H1 (cell line): ENCODE data around the gene DISC1. TPM values are rescaled to one million over a fixed set of nuclear protein-coding genes. Genes with fewer than 3 reads are reported as not detected.

Source experiments
- CTCF ChIA-PET: fragments of 300-600 bp; sonication (Branson Sonifier 250); formaldehyde crosslinking; loops from one replicate; lab custom pipeline; 2021; ENCODE audit not compliant: partially characterized antibody; lab: Charles Lee
- POLR2A ChIA-PET: fragments of 300-600 bp; sonication (Branson Sonifier 250); formaldehyde crosslinking; loops from one replicate; lab custom pipeline; 2021; ENCODE audit warnings: inconsistent platforms; ENCODE audit not compliant: partially characterized antibody; lab: Charles Lee
- DNase-seq, 2 experiments: peaks; one replicate each; pipeline versions ENCODE4 v3.0.0 to v3.0.0-alpha.2; 2010 to 2022; ENCODE audit warnings: low spot score in 2 of 2, low read depth in 1 of 2, mixed read lengths in 1 of 2
- FAIRE-seq: peaks from 2 replicates; lab custom pipeline; 2011; peaks lifted over from hg19 to GRCh38; lab: Jason Lieb, UNC
- H2AFZ ChIP-seq: 2 replicates; pipeline ENCODE4 v1.8.1; 2012; ENCODE audit warnings: low read length, inconsistent platforms
- H2AK5ac ChIP-seq: 2 replicates; pipeline ENCODE4 v1.6.1; 2013; ENCODE audit warnings: low read depth, low read length
- H2BK120ac ChIP-seq: replicated peaks from 2 replicates; pipeline ENCODE3; 2013; ENCODE audit warnings: low read depth, low read length, inconsistent platforms
- H2BK12ac ChIP-seq: 2 replicates; pipeline ENCODE4 v1.6.1; 2013; ENCODE audit warnings: low read depth, low read length
- H2BK15ac ChIP-seq: 2 replicates; pipeline ENCODE4 v1.6.1; 2013; ENCODE audit warnings: low read length
- H2BK20ac ChIP-seq: 2 replicates; pipeline ENCODE4 v1.6.1; 2013; ENCODE audit warnings: low read length
- H2BK5ac ChIP-seq: 2 replicates; pipeline ENCODE4 v1.6.1; 2013; ENCODE audit warnings: low read depth, low read length
- H3K14ac ChIP-seq: 2 replicates; pipeline ENCODE4 v1.6.1; 2013; ENCODE audit warnings: inconsistent platforms; ENCODE audit not compliant: insufficient read length
- H3K18ac ChIP-seq: 2 replicates; pipeline ENCODE4 v1.6.1; 2013; ENCODE audit warnings: low read length; ENCODE audit errors: extremely low read depth
- H3K23ac ChIP-seq: 2 replicates; pipeline ENCODE4 v1.6.1; 2013; ENCODE audit warnings: inconsistent platforms; ENCODE audit not compliant: insufficient read length
- H3K23me2 ChIP-seq: 2 replicates; pipeline ENCODE4 v1.6.1; 2013; ENCODE audit warnings: low read depth, low read length
- H3K27ac ChIP-seq: 2 replicates; pipeline ENCODE4 v1.6.1; 2011; ENCODE audit warnings: low read depth, low read length, inconsistent platforms
- H3K27me3 ChIP-seq, 4 experiments: replicated peaks in 1 of 4; 1 replicate in 1 of 4; 2 replicates in 3 of 4; pipeline versions ENCODE4 v1.6.1 to v1.8.1; 2011 to 2013; ENCODE audit warnings: low read length in 3 of 4, mild to moderate bottlenecking in 3 of 4, inconsistent platforms in 2 of 4, mixed read lengths in 2 of 4, moderate library complexity in 1 of 4; ENCODE audit not compliant: control insufficient read depth in 3 of 4, insufficient read depth in 3 of 4; ENCODE audit errors: extremely low read depth in 1 of 4
- H3K36me3 ChIP-seq, 4 experiments: 2 replicates each; pipeline versions ENCODE4 v1.6.1 to v1.8.1; 2011 to 2013; ENCODE audit warnings: mild to moderate bottlenecking in 4 of 4, low read length in 3 of 4, moderate library complexity in 2 of 4, control low read depth in 1 of 4, inconsistent platforms in 1 of 4; ENCODE audit not compliant: insufficient read depth in 4 of 4, control insufficient read depth in 2 of 4
- H3K4ac ChIP-seq: replicated peaks from 2 replicates; pipeline ENCODE3; 2013; ENCODE audit warnings: low read length, low read depth, mixed read lengths, inconsistent platforms; ENCODE audit not compliant: insufficient read length
- H3K4me1 ChIP-seq, 4 experiments: replicated peaks in 1 of 4; 1 replicate in 1 of 4; 2 replicates in 3 of 4; pipeline versions ENCODE4 v1.6.1 to v1.8.1; 2011 to 2013; ENCODE audit warnings: low read length in 3 of 4, inconsistent platforms in 2 of 4, mixed read lengths in 1 of 4; ENCODE audit not compliant: insufficient read depth in 4 of 4, control insufficient read depth in 3 of 4
- H3K4me2 ChIP-seq, 2 experiments: 2 replicates each; pipeline versions ENCODE4 v1.6.1 to v1.8.1; 2011 to 2013; ENCODE audit warnings: low read depth in 2 of 2, low read length in 2 of 2, control low read depth in 1 of 2, inconsistent platforms in 1 of 2, mild to moderate bottlenecking in 1 of 2; ENCODE audit not compliant: insufficient read depth in 1 of 2
- H3K4me3 ChIP-seq, 4 experiments: fragments of 200-600, 300-600 bp in 1 of 4; sonication (generic), shearing (Covaris generic), sonication (Bioruptor Twin) in 1 of 4; 2 replicates each; pipeline versions ENCODE4 v1.5.1 to v1.8.1; 2011 to 2016; ENCODE audit warnings: low read length in 4 of 4, low read depth in 3 of 4, control low read depth in 2 of 4, inconsistent platforms in 2 of 4, mild to moderate bottlenecking in 2 of 4, mixed read lengths in 1 of 4, moderate library complexity in 1 of 4; ENCODE audit not compliant: insufficient read depth in 2 of 4; ENCODE audit errors: extremely low read depth in 1 of 4
- H3K56ac ChIP-seq: replicated peaks from 2 replicates; pipeline ENCODE3; 2013; ENCODE audit warnings: low read depth, mild to moderate bottlenecking, mixed read lengths, low read length, inconsistent platforms; ENCODE audit not compliant: insufficient read length
- H3K79me1 ChIP-seq: 2 replicates; pipeline ENCODE4 v1.6.1; 2013; ENCODE audit warnings: low read depth, low read length, control low read depth
- H3K79me2 ChIP-seq, 2 experiments: 2 replicates each; pipeline versions ENCODE4 v1.6.1 to v1.8.1; 2012 to 2013; ENCODE audit warnings: low read length in 2 of 2, mild to moderate bottlenecking in 2 of 2, inconsistent platforms in 1 of 2; ENCODE audit not compliant: insufficient read depth in 2 of 2, control insufficient read depth in 1 of 2
- H3K9ac ChIP-seq, 4 experiments: replicated peaks in 1 of 4; 1 replicate in 1 of 4; 2 replicates in 3 of 4; pipeline versions ENCODE4 v1.6.1 to v1.8.1; 2011 to 2013; ENCODE audit warnings: low read depth in 3 of 4, low read length in 3 of 4, control low read depth in 2 of 4, mild to moderate bottlenecking in 2 of 4, moderate library complexity in 2 of 4, inconsistent platforms in 1 of 4; ENCODE audit errors: extremely low read depth in 1 of 4
- H3K9me3 ChIP-seq, 2 experiments: 2 replicates each; pipeline versions ENCODE4 v1.6.1 to v1.8.1; 2012 to 2013; ENCODE audit warnings: mild to moderate bottlenecking in 2 of 2, moderate library complexity in 2 of 2, control low read depth in 1 of 2, inconsistent platforms in 1 of 2, low read depth in 1 of 2, low read length in 1 of 2, mixed read lengths in 1 of 2; ENCODE audit not compliant: insufficient read depth in 2 of 2
- H4K20me1 ChIP-seq, 2 experiments: replicated peaks in 1 of 2; 2 replicates each; pipeline versions ENCODE3 to v1.8.1; 2011 to 2013; ENCODE audit warnings: inconsistent platforms in 2 of 2, low read length in 2 of 2, mild to moderate bottlenecking in 1 of 2; ENCODE audit not compliant: insufficient read depth in 2 of 2, control insufficient read depth in 1 of 2
- H4K5ac ChIP-seq: 2 replicates; pipeline ENCODE4 v1.6.1; 2013; ENCODE audit warnings: low read length, low read depth, mixed read lengths, inconsistent platforms; ENCODE audit not compliant: insufficient read length
- H4K8ac ChIP-seq: 2 replicates; pipeline ENCODE4 v1.8.0; 2013; ENCODE audit warnings: mild to moderate bottlenecking, moderate library complexity, low read length, inconsistent platforms; ENCODE audit not compliant: insufficient read depth; ENCODE audit errors: extremely low read depth
- H4K91ac ChIP-seq: replicated peaks from 2 replicates; pipeline ENCODE3; 2013; ENCODE audit warnings: low read length, mixed read lengths, inconsistent platforms; ENCODE audit not compliant: insufficient read length
- ASH2L ChIP-seq: fragments of 200-600, 300-600 bp; sonication (generic); IDR thresholded peaks from one replicate; pipeline ENCODE4 v1.7.1; 2017; ENCODE audit warnings: low read length
- BRCA1 ChIP-seq: IDR thresholded peaks from 2 replicates; pipeline ENCODE4 v1.6.1; 2012; ENCODE audit warnings: low read depth, low read length, improper control_type of control experiment
- CEBPB ChIP-seq: IDR thresholded peaks from 2 replicates; pipeline ENCODE4 v1.6.1; 2012; ENCODE audit warnings: low read depth, low read length
- CHD2 ChIP-seq: IDR thresholded peaks from 2 replicates; pipeline ENCODE4 v1.6.1; 2012; ENCODE audit warnings: low read length, improper control_type of control experiment
- CREB1 ChIP-seq: IDR thresholded peaks from 2 replicates; pipeline ENCODE4 v1.6.1; 2012; ENCODE audit warnings: inconsistent platforms
- GABPA ChIP-seq: IDR thresholded peaks from 2 replicates; pipeline ENCODE4 v1.6.1; 2011; ENCODE audit warnings: mild to moderate bottlenecking, low read length, moderate library complexity, borderline replicate concordance; ENCODE audit not compliant: insufficient read depth
- HDAC2 ChIP-seq, 2 experiments: fragments of 300-600 bp in 1 of 2; sonication (generic) in 1 of 2; IDR thresholded peaks; 2 replicates each; pipeline ENCODE4 v1.6.1; 2011 to 2012; ENCODE audit warnings: low read depth in 2 of 2, low read length in 2 of 2, mild to moderate bottlenecking in 2 of 2, moderate library complexity in 2 of 2, borderline replicate concordance in 1 of 2, inconsistent platforms in 1 of 2
- JUN ChIP-seq: IDR thresholded peaks from 2 replicates; pipeline ENCODE4 v1.6.1; 2011; ENCODE audit warnings: low read depth, mild to moderate bottlenecking, improper control_type of control experiment, low read length
- JUND ChIP-seq: IDR thresholded peaks from 2 replicates; pipeline ENCODE4 v1.6.1; 2011; ENCODE audit warnings: mild to moderate bottlenecking, improper control_type of control experiment, low read length
- MAFK ChIP-seq: IDR thresholded peaks from 2 replicates; pipeline ENCODE4 v1.6.1; 2012; ENCODE audit warnings: low read depth, mild to moderate bottlenecking, improper control_type of control experiment, low read length
- RNF2 ChIP-seq: fragments of 200-900, 300-1000 bp; sonication (generic); IDR thresholded peaks from 2 replicates; pipeline ENCODE4 v1.7.1; 2016; ENCODE audit warnings: borderline replicate concordance, low read depth, mild to moderate bottlenecking, antibody characterized with exemption, low read length; ENCODE audit not compliant: poor library complexity, severe bottlenecking; ENCODE audit errors: missing control alignments
- SRF ChIP-seq: IDR thresholded peaks from 2 replicates; pipeline ENCODE4 v1.6.1; 2011; ENCODE audit warnings: mild to moderate bottlenecking, low read depth, low read length, moderate library complexity
- TCF12 ChIP-seq: IDR thresholded peaks from 2 replicates; pipeline ENCODE4 v1.6.1; 2011; ENCODE audit warnings: low read depth, mild to moderate bottlenecking, low read length
- WGBS, 2 experiments: shearing (Covaris generic) in 1 of 2; methylation state at CpG; one replicate each; pipeline versions ENCODE4 v1.1.6 to v1.1.7; 2013 to 2015; ENCODE audit warnings: low lambda C conversion rate in 2 of 2, mixed read lengths in 2 of 2, inconsistent platforms in 1 of 2, low coverage in 1 of 2, missing lambda C conversion rate in 1 of 2; ENCODE audit not compliant: insufficient replicate concordance in 2 of 2, insufficient coverage in 1 of 2, insufficient read length in 1 of 2; ENCODE audit errors: extremely low coverage in 1 of 2, missing lambda C conversion rate in 1 of 2; 5-methylcytosine and 5-hydroxymethylcytosine counted together
- polyA plus RNA-seq, 7 experiments: library from polyadenylated mRNA; depleted of rRNA in 3 of 7; stranded (reverse) in 5 of 7; unstranded in 2 of 7; fragments of >200 nt in 5 of 7; fragments of 200-250 nt in 2 of 7; gene quantifications; 1 replicate in 5 of 7; 2 replicates in 1 of 7; 4 replicates in 1 of 7; pipeline versions ENCODE4 v1.2.1 to v1.2.3, GENCODE V29; 2011 to 2013; ENCODE audit warnings: missing spikeins in 2 of 7, mixed read lengths in 2 of 7
- total RNA-seq: library from RNA; stranded (reverse); fragmentation: NEBNext Ultra II Directional; extraction: Animal tissue kit (Norgen Biotek cat#: 25700); gene quantifications from 2 replicates; pipeline ENCODE4 v1.2.1, GENCODE V29; 2021
- TF ChIP-seq, protein P1 (sequence below): IDR thresholded peaks from 2 replicates; pipeline ENCODE4 v1.6.1; 2012; ENCODE audit warnings: inconsistent platforms

The DISC1 gene
- total and polyA plus RNA-seq, 2 of the 8 experiments (the other 6 are each of a cell fraction or from before 2014, with no cell fraction given): 1.1 to 3.5 TPM

DNA sequence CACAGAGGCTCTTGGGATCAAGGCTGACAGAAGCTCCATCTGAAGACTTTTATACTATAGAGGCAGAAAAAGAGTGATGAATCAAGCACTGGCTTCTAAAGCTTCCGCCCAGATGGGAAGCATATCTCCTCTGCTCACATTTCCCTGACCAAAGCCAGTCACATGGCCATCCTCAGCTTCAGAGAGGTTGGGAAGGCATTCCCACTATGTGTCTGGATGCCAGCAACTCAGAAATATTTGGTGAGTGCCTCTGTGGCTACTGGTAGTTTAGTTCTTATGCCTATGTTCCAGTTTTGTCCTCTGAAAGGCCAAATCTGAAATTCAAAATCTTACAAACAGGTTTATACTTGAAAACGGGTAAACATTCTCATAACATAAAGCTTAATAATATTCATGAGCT, 9.9 kb upstream of the DISC1 start:
- no peak overlapping the region for H2AK5ac ChIP-seq
- no peak overlapping the region for H2AFZ ChIP-seq
- H4K20me1 ChIP-seq: no peaks in the 10 kb centered on the region
- H4K91ac ChIP-seq: no peak overlapping the region
- no peak overlapping the region for H2BK120ac ChIP-seq
- H2BK15ac ChIP-seq: no peak overlapping the region
- CTCF ChIA-PET: interaction anchor here (0.6 to 3.1 kb wide), 8 partner anchors 10 to 1219 kb away, joined by 3 to 12 read pairs (median 4); partner anchors contain the start of gene DISC1
- DNase-seq (no peak), FAIRE-seq (no peak)
- H3K23me2 ChIP-seq: no peaks in the 10 kb centered on the region
- TF ChIP-seq TCF12 (no peak), HDAC2 (IDR thresholded peaks at IDR 0.05; ENCODE audit: borderline replicate concordance in 1 of 2, low read depth in 2 of 2, low read length in 2 of 2) (no peak), GABPA (no peak), RNF2 (no peak), MAFK (no peak), BRCA1 (no peak), CREB1 (no peak), CEBPB (no peak), JUN (no peak), SRF (no peak), ASH2L (no peak), CHD2 (no peak), JUND (no peak)
- TF ChIP-seq, protein P1, sequence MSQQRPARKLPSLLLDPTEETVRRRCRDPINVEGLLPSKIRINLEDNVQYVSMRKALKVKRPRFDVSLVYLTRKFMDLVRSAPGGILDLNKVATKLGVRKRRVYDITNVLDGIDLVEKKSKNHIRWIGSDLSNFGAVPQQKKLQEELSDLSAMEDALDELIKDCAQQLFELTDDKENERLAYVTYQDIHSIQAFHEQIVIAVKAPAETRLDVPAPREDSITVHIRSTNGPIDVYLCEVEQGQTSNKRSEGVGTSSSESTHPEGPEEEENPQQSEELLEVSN: no peak
- no peaks in the 10 kb centered on the region for H3K79me1 ChIP-seq
- POLR2A ChIA-PET: interaction anchor here (0.6 to 1.2 kb wide), 2 partner anchors 9 to 11 kb away, joined by 3 read pairs; no protein-coding TSS in a partner anchor
- H4K5ac ChIP-seq: no peak overlapping the region
- H3K18ac ChIP-seq: no peak overlapping the region
- H3K4me1 ChIP-seq: no peaks in the 10 kb centered on the region
- no peak overlapping the region for H2BK5ac ChIP-seq
- no peak overlapping the region for H3K4me3 ChIP-seq
- no peak overlapping the region for H3K56ac ChIP-seq
- H2BK20ac ChIP-seq: no peak overlapping the region
- no peak overlapping the region for H3K4me2 ChIP-seq
- no peak overlapping the region for H3K4ac ChIP-seq
- H3K79me2 ChIP-seq: no peaks in the 10 kb centered on the region
- no peak overlapping the region for H3K27ac ChIP-seq
- H3K14ac ChIP-seq: no peak overlapping the region
- 79% methylated on average over 2 of the region's 2 CpGs; no CpG with 5 or more reads in 1 of the 2 experiments for WGBS, 2 experiments
- H3K23ac ChIP-seq: no peak overlapping the region
- no peak overlapping the region for H4K8ac ChIP-seq
- no peak overlapping the region for H3K9ac ChIP-seq
- H2BK12ac ChIP-seq: no peak overlapping the region
- H3K36me3 ChIP-seq: no peaks in the 10 kb centered on the region
- no peaks in the 10 kb centered on the region; a peak in 2 of 7 replicates for H3K27me3 ChIP-seq
- no peaks in the 10 kb centered on the region for H3K9me3 ChIP-seq
